AG04450 (cell line): ENCODE data around the gene KCNH5. TPM values are rescaled to one million over a fixed set of nuclear protein-coding genes. Genes with fewer than 3 reads are reported as not detected.
A peak's percentile ranks its signal among the peaks of the same experiment; 100 is the strongest.

ENCODE experiments used
- CTCF ChIA-PET: fragments of 300-600, 350-600 bp; formaldehyde crosslinking; extraction: SDS; loops from one replicate; lab custom pipeline; 2022; ENCODE audit warnings: antibody characterized with exemption, inconsistent platforms; lab: Charles Lee
- POLR2A ChIA-PET: fragments of 350-600 bp; formaldehyde crosslinking; extraction: SDS; loops from one replicate; lab custom pipeline; 2021; ENCODE audit warnings: antibody characterized with exemption, inconsistent platforms; lab: Yijun Ruan, JAX
- DNase-seq: peaks from one replicate; pipeline ENCODE4 v3.0.0-alpha.2; 2011; ENCODE audit warnings: low read depth, low spot score
- H3K27ac ChIP-seq: one replicate; pipeline ENCODE4 v1.5.1; 2012; ENCODE audit warnings: low read depth, low read length, control low read depth
- H3K27me3 ChIP-seq: one replicate; pipeline ENCODE4 v1.6.0; 2012; ENCODE audit warnings: low read length; ENCODE audit not compliant: control insufficient read depth, insufficient read depth
- H3K4me3 ChIP-seq: 2 replicates; pipeline ENCODE4 v1.5.1; 2011; ENCODE audit warnings: mild to moderate bottlenecking, low read depth, low read length, control low read depth
- H3K9me3 ChIP-seq: 2 replicates; pipeline ENCODE4 v1.5.1; 2012; ENCODE audit warnings: low read length; ENCODE audit not compliant: control insufficient read depth, insufficient read depth
- polyA plus RNA-seq: library from polyadenylated mRNA; depleted of rRNA; stranded (reverse); fragments of >200 nt; gene quantifications from 2 replicates; pipeline ENCODE4 v1.2.3, GENCODE V29; 2011
- TF ChIP-seq, protein P1 (sequence below): IDR thresholded peaks from 2 replicates; pipeline ENCODE4 v1.5.1; 2011; ENCODE audit warnings: low read depth, low read length, control low read depth, inconsistent platforms

The KCNH5 gene
- polyA plus RNA-seq, 1 experiment: 0.24 TPM

DNA sequence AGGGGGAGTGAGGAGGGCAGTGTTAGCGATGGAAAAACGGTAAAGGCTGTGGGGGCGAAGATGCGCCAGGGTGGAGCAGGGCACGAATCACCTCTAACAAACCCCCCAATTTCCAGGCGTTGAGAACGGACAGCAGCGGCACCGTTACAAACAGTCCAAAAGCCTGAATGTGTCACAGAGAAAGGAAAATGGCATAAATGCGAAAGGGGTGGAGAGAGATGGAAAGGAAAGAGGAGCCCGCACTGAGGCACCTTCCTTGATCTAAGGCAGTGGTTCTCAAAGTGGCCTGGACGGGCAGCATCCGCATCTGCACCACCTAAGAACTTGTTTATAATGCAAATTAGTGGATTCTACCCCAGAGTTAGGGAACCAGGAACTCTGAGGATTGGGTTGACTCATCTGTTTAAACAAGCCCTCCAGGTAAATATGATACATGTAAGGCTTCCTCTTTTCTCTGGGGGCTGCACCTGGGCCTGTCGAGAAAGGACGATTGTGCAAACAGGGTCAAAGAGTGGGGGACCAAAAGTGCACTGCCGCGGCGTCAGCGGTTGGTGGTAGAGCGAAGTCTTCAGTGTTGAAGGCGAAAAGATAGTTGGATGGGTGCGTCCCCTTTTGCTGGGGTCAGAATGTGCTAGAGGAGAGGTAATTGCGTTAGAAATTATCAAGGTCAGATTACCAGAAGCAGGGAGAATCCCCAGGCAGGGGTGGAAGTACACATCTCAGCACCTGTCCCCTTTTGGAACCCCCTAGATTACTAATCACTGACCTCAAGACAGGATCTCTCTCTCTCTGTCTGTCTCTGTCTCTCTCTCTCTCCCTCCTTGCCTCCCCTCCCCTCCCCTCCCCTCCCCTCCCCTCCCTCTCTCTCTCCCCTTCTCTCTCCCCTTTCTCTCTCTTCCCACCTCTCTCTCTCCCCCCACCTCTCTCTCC, 1.3 kb upstream of the KCNH5 start:
- CTCF ChIA-PET: no interaction called here
- peaks cover 29% of the 10 kb centered on the region for H3K27me3 ChIP-seq
- H3K4me3 ChIP-seq: peak overlapping the region; percentile 64

DNA sequence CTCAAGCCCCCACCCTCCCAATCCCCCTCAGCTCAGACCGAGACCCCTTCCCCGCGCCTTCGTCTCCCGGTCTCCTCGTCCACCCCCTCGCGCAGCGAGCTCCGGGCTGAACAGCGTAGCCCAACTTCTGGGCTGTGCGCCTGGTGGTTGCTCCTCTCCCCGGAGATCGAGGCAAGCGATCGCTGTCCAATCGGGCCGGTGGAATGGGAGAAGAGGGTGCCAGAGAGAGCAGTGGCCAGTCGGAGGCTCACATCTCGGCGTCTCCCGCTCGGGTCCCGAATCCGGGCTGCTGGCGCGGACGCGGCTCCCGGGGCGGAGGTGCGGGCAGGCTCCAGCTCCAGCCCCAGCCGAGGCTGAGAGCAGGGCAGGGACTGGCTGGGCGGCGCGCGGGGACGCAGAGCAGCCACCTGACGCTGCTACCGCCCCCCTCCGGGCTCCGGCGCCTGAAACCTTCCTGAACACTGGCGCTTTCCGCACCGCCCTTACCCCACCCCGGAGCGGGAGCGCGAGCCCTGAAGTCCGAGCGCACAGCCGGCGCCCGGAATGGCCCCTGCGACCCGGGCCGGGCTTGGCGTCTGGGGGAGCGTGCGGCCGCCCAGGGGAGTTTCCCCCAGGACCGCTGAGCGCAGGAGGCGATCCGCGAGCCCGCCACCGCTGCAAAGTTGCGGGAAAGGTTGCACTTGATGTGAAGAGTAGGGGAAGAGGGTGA, 508 bp upstream of the KCNH5 start:
- H3K27ac ChIP-seq: no peak overlapping the region
- peak overlapping the region; percentile 64 for H3K4me3 ChIP-seq
- peak; percentile 26 for DNase-seq
- POLR2A ChIA-PET: no interaction called here
- H3K27me3 ChIP-seq: peaks cover 29% of the 10 kb centered on the region
- TF ChIP-seq, protein P1, sequence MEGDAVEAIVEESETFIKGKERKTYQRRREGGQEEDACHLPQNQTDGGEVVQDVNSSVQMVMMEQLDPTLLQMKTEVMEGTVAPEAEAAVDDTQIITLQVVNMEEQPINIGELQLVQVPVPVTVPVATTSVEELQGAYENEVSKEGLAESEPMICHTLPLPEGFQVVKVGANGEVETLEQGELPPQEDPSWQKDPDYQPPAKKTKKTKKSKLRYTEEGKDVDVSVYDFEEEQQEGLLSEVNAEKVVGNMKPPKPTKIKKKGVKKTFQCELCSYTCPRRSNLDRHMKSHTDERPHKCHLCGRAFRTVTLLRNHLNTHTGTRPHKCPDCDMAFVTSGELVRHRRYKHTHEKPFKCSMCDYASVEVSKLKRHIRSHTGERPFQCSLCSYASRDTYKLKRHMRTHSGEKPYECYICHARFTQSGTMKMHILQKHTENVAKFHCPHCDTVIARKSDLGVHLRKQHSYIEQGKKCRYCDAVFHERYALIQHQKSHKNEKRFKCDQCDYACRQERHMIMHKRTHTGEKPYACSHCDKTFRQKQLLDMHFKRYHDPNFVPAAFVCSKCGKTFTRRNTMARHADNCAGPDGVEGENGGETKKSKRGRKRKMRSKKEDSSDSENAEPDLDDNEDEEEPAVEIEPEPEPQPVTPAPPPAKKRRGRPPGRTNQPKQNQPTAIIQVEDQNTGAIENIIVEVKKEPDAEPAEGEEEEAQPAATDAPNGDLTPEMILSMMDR: 0 out of 2 replicates have a peak, but pooled peaks have one; percentile 15
- no peaks in the 10 kb centered on the region for H3K9me3 ChIP-seq
- CTCF ChIA-PET: interaction anchor here (0.6 to 0.7 kb wide), 2 partner anchors 234 to 882 kb away, joined by 3 read pairs; no protein-coding TSS in a partner anchor

More for the DNA sequence above, 1.3 kb upstream of the KCNH5 start:
- Histone ChIP-seq H3K9me3 (no peaks in the 10 kb centered on the region), H3K27ac (no peak overlapping the region)
- DNase-seq: no peak
- POLR2A ChIA-PET: no interaction called here
- TF ChIP-seq, protein P1: no peak

GRCh38 chr14:63039866-63040265, 5.4 kb downstream of the KCNH5 start:
- POLR2A ChIA-PET: no interaction called here
- peaks cover 6% of the 10 kb centered on the region for H3K27me3 ChIP-seq
- no peak overlapping the region for H3K27ac ChIP-seq
- no peak overlapping the region for H3K4me3 ChIP-seq
- H3K9me3 ChIP-seq: no peaks in the 10 kb centered on the region
- CTCF ChIA-PET: interaction anchor here (0.9 to 2.9 kb wide), 3 partner anchors 525 to 861 kb away, joined by 3 to 17 read pairs (median 4); no protein-coding TSS in a partner anchor
- TF ChIP-seq, protein P1: peak; percentile 49
- DNase-seq: peak; percentile 59

- ChIA-PET CTCF (no interaction called here), POLR2A (no interaction called here)
- no peaks in the 10 kb centered on the region for H3K27me3 ChIP-seq
- H3K9me3 ChIP-seq: no peaks in the 10 kb centered on the region
- TF ChIP-seq, protein P1: no peak
- no peak overlapping the region for H3K4me3 ChIP-seq
- DNase-seq: no peak
- H3K27ac ChIP-seq: no peak overlapping the region
These were observed 12.6 kb downstream of the KCNH5 start for GRCh38 chr14:63032641-63033040.

DNA sequence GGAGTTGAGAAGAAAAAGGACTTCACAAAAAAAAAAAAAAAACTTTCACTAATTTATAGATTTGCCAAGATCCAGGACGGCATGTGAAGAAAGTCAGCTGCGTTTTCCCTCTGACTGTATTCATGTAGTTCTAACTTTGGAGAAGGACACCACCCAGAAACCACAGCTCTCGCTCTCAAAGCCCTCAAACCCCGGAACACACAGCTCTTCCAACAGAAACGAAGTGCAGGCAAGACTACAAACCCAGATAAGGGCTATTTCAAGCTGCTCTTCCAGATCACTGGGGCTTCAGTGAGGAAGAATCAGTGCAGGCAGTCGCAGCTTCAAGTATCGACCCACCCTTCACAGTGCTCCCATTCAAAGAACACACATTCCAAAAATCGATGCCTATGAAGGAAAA, 13.2 kb downstream of the KCNH5 start:
- DNase-seq: no peak
- Histone ChIP-seq H3K27ac (no peak overlapping the region), H3K9me3 (no peaks in the 10 kb centered on the region), H3K27me3 (no peaks in the 10 kb centered on the region), H3K4me3 (no peak overlapping the region)
- POLR2A ChIA-PET: no interaction called here
- TF ChIP-seq, protein P1: no peak
- CTCF ChIA-PET: interaction anchor here (0.5 kb wide), 1 partner anchor 77 kb away, joined by 3 read pairs; no protein-coding TSS in a partner anchor
